Thoracic aorta (tissue), 2 donors: Measurements from ENCODE around the gene TSPAN1. TPM values are rescaled to one million over a fixed set of nuclear protein-coding genes. Genes with fewer than 3 reads are reported as not detected.

Experiments
- ATAC-seq: fragments of 150-250 bp; one replicate; pipeline ENCODE4 v1.8.0; 2017; ENCODE audit warnings: low read depth; ENCODE audit not compliant: insufficient number of reproducible peaks, low FRiP score
- DNase-seq: peaks from one replicate; pipeline ENCODE4 v3.0.0-alpha.2; 2020; ENCODE audit warnings: low spot score
- H3K27ac ChIP-seq, 2 donors: fragments of 200-600 bp; sonication (generic); 1 replicate in 1 of 2; 2 replicates in 1 of 2; pipeline ENCODE4 v1.5.1; 2016; ENCODE audit warnings: mild to moderate bottlenecking in 2 of 2, moderate library complexity in 2 of 2
- H3K27me3 ChIP-seq: fragments of 200-600 bp; sonication (generic); replicated peaks from 2 replicates; pipeline ENCODE4 v1.6.0; 2016; ENCODE audit warnings: mild to moderate bottlenecking; ENCODE audit not compliant: insufficient read depth
- H3K36me3 ChIP-seq: fragments of 200-600 bp; sonication (generic); one replicate; pipeline ENCODE4 v1.5.1; 2016
- H3K4me1 ChIP-seq, 2 donors: fragments of 200-600 bp; sonication (generic); 1 replicate in 1 of 2; 2 replicates in 1 of 2; pipeline versions ENCODE4 v1.5.1 to v1.6.0; 2016; ENCODE audit warnings: low read depth in 2 of 2, mild to moderate bottlenecking in 1 of 2; ENCODE audit not compliant: control insufficient read depth in 1 of 2
- H3K4me3 ChIP-seq: fragments of 200-600 bp; sonication (generic); 2 replicates; pipeline ENCODE4 v1.5.1; 2016; ENCODE audit warnings: mild to moderate bottlenecking
- H3K9me3 ChIP-seq: fragments of 200-600 bp; sonication (generic); 2 replicates; pipeline ENCODE4 v1.5.1; 2016
- CTCF ChIP-seq: fragments of 200-600 bp; sonication (generic); IDR thresholded peaks from one replicate; pipeline ENCODE4 v1.5.1; 2019; ENCODE audit warnings: antibody characterized with exemption
- total RNA-seq, 2 donors: library from RNA; depleted of rRNA; stranded (reverse); fragments of >200 nt; gene quantifications; one replicate each; pipeline versions ENCODE4 v1.1.0 to v1.2.3, GENCODE V29; 2016

TSPAN1 gene
- total RNA-seq, 2 donors from 2014 or later: 3.1 to 7.0 TPM

GRCh38 chr1:46193285-46193684 lies 18.4 kb downstream of the TSPAN1 start:
- ATAC-seq (no peak), DNase-seq (no peak)
- no peak overlapping the region for H3K27ac ChIP-seq
- peaks cover 21% of the 10 kb centered on the region for H3K36me3 ChIP-seq
- no peak for TF ChIP-seq CTCF
- H3K9me3 ChIP-seq: no peaks in the 10 kb centered on the region
- H3K27me3 ChIP-seq: no peaks in the 10 kb centered on the region
- peaks cover 11 to 15% of the 10 kb centered on the region in 2 donors for H3K4me1 ChIP-seq
- H3K4me3 ChIP-seq: no peak overlapping the region

- Histone ChIP-seq H3K36me3 (peaks cover 21% of the 10 kb centered on the region), H3K9me3 (no peaks in the 10 kb centered on the region), H3K27ac (no peak overlapping the region), H3K27me3 (no peaks in the 10 kb centered on the region), H3K4me1 (peaks cover 14 to 20% of the 10 kb centered on the region in 2 donors), H3K4me3 (no peak overlapping the region)
- no peak for DNase-seq
- no peak for TF ChIP-seq CTCF
- no peak for ATAC-seq
Measured at GRCh38 chr1:46193984-46194570, 19.2 kb downstream of the TSPAN1 start.

DNA sequence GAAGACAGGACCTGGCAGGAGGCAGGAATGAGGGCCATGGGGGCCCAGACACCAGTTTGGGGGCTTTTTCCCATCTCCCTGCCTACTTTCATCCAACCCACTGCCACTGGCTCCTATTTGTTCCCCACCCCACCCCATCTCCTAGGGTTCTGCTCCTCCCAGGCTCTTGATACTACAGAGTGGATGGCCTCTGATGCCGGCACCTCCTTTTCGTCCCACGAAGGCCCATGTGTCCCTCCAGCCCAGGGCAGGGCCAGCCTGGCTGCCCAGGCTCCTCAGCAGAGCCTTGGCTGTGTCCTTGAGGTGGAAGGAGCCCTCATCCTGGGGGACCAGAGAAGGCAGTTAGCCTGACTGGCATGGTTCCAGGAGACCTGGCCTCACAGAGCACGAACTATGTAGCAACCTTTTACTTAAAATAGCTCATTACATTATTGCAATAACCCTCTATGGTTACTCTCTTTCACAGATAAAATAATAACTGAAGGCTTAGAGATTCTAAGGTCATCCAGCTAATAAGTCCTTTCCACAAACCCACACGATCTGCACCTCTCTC lies 19.8 kb downstream of the TSPAN1 start:
- Histone ChIP-seq H3K27ac (no peak overlapping the region), H3K27me3 (no peaks in the 10 kb centered on the region), H3K9me3 (no peaks in the 10 kb centered on the region), H3K4me3 (no peak overlapping the region), H3K36me3 (peaks cover 21% of the 10 kb centered on the region), H3K4me1 (peaks cover 14 to 24% of the 10 kb centered on the region in 2 donors)
- ATAC-seq (no peak), DNase-seq (no peak)
- no peak for TF ChIP-seq CTCF

- ATAC-seq (no peak), DNase-seq (no peak)
- H3K27ac ChIP-seq: peak overlapping the region; percentile 70
- H3K4me1 ChIP-seq: peaks cover 10 to 24% of the 10 kb centered on the region in 2 donors
- H3K27me3 ChIP-seq: no peaks in the 10 kb centered on the region
- H3K36me3 ChIP-seq: peaks cover 9% of the 10 kb centered on the region
- no peaks in the 10 kb centered on the region for H3K9me3 ChIP-seq
- TF ChIP-seq CTCF: no peak
- H3K4me3 ChIP-seq: no peak overlapping the region
Measured at GRCh38 chr1:46196609-46197008, 21.7 kb downstream of the TSPAN1 start.

DNA sequence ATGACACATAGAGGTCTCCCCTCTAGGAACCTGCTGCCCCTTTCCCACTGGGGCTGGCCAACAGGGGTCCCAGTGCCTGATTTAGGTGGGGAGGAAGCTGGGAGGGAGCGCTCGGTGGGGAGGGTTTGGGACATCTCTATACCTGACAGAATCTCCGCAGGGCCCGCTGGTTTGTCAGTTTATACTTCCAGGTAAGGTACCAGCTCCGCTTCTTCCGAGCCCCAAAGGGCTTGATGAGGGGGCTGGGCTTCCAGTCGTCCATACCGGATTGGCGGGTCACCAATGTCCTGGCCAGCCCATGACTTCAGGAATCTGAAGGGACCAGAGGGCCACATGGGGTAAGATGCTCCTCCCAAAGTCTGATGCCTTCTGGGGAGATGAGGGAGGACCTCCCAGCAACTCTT lies 22.7 kb downstream of the TSPAN1 start:
- Histone ChIP-seq H3K9me3 (no peaks in the 10 kb centered on the region), H3K4me1 (peaks cover 10 to 27% of the 10 kb centered on the region in 2 donors), H3K27me3 (no peaks in the 10 kb centered on the region), H3K36me3 (peaks cover 5% of the 10 kb centered on the region), H3K4me3 (peak overlapping the region; percentile 86), H3K27ac (peak overlapping the region; percentile 70)
- no peak for ATAC-seq
- no peak for TF ChIP-seq CTCF
- DNase-seq: no peak
